ENCODE data around the gene METTL25.

METTL25 gene

GRCh38 chr12:82406651-82407050, 48.3 kb downstream of the METTL25 start:
- TF ChIP-seq CTCF (IDR thresholded peaks at IDR 0.05; ENCODE audit: low read depth, low read length) = no peak
- no peak overlapping the region for H3K4me3 ChIP-seq (ENCODE audit: low read depth, low read length)

DNA sequence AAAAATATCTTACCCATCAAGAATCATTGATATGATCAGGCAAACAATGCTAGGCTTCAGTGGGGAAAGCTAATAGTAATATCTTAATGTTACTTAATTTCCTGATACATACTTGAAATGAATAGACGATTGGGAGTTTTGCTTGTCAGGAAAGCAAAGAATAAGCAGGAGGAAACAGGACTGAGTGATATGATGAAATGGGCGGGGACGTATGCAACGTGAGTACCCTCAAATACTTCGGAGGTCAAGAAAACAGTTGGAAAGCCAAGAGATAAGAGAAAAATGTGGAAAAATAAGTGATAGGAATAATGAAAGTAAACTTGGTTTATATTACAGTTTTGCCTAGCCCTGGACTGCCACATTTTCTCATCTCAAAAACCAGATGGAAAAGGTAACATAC, 49.2 kb downstream of the METTL25 start:
- TF ChIP-seq CTCF (IDR thresholded peaks at IDR 0.05; ENCODE audit: low read depth, low read length) = no peak
- no peak overlapping the region for H3K4me3 ChIP-seq (ENCODE audit: low read depth, low read length)

- TF ChIP-seq CTCF (IDR thresholded peaks at IDR 0.05; ENCODE audit: low read depth, low read length) = no peak
- no peak overlapping the region for H3K4me3 ChIP-seq (ENCODE audit: low read depth, low read length)
Observed at GRCh38 chr12:82408844-82409243, 50.5 kb downstream of the METTL25 start.

DNA sequence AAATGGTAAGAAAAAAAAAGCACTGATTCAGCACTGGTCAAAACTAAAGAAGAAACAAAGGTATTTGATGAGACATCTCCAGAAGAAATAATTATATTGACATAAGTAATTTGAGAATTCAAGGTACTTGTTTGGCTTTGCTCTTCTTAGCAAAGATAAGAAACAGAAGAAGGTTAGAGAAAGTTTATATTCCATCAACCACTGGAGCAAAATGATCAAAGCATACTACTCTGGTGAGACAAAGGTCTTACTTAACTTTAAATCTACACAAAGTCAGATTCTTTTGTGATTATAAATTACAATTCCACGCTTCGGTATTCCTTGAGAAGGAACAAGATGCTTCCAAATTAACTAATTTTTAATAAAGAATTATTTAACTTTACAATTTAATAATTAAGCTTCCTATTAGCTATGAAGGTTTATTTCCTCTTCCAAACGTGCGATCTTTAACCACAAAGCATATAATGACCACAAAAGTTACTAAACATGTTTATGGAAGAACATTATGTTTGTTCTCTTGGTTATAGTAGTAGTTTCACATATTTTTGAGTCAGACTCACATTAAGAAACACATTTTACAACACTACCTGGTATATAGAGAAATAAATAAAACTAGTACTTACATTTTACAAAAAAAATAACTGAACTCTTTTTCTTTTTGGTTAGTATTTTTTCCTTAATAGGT, 53.4 kb downstream of the METTL25 start:
- H3K4me3 ChIP-seq (ENCODE audit: low read depth, low read length) = no peak overlapping the region
- TF ChIP-seq CTCF (IDR thresholded peaks at IDR 0.05; ENCODE audit: low read depth, low read length) = no peak

- no peak overlapping the region for H3K4me3 ChIP-seq (ENCODE audit: low read depth, low read length)
- TF ChIP-seq CTCF (IDR thresholded peaks at IDR 0.05; ENCODE audit: low read depth, low read length) = no peak
Observed at GRCh38 chr12:82412246-82412645, 53.9 kb downstream of the METTL25 start.

DNA sequence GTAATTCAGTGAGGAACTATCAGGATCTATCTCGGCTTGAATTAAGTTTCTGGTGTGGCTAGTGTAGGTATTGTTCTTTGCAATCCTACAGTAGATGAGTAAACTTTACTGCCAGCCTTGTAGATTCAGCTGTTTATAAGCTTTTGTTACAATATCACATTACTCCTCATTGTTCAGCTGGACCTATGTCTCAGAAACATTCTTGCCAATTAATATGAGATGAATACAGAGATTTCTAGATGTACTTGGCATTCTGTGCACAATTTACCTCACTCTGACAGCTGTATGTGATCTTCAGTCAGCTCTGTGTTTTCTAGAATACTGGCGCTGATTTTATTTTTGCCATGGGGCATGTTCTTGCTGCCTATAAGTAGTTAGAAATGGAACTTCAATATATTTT, 55.7 kb downstream of the METTL25 start:
- H3K4me3 ChIP-seq (ENCODE audit: low read depth, low read length) = no peak overlapping the region
- TF ChIP-seq CTCF (IDR thresholded peaks at IDR 0.05; ENCODE audit: low read depth, low read length) = no peak

- no peak overlapping the region for H3K4me3 ChIP-seq (ENCODE audit: low read depth, low read length)
- TF ChIP-seq CTCF (IDR thresholded peaks at IDR 0.05; ENCODE audit: low read depth, low read length) = no peak
Observed at GRCh38 chr12:82414926-82415325, 56.6 kb downstream of the METTL25 start.
